CD4-positive, alpha-beta T cell (primary cell): ENCODE data around the gene UBIAD1. TPM values are rescaled to one million over a fixed set of nuclear protein-coding genes. Genes with fewer than 3 reads are reported as not detected.
"Not testable (repeated sequence)": the region's sequence is repeated elsewhere in the genome, so short reads cannot be mapped to it uniquely, and the experiment has no call there.

Source experiments
- ATAC-seq: fragments of 200-7000 bp; cut with Tn5 transposase; one replicate; pipeline ENCODE4 v1.10.0; 2022; ENCODE audit warnings: mild to moderate bottlenecking; ENCODE audit not compliant: poor library complexity
- CTCF ChIA-PET: fragments of 350-600 bp; sonication (Branson Sonifier 250); formaldehyde crosslinking; loops from one replicate; lab custom pipeline; 2021; ENCODE audit warnings: antibody characterized with exemption, inconsistent platforms; lab: Charles Lee
- POLR2A ChIA-PET: fragments of 350-600 bp; sonication (Branson Sonifier 250); formaldehyde crosslinking; loops from one replicate; lab custom pipeline; 2021; ENCODE audit warnings: antibody characterized with exemption, inconsistent platforms; lab: Charles Lee
- DNase-seq, 14 experiments: peaks; one replicate each; pipeline ENCODE4 v3.0.0-alpha.2; 2013 to 2020; ENCODE audit warnings: mixed read lengths in 2 of 14
- H3K27ac ChIP-seq, 2 donors: one replicate each; pipeline versions ENCODE4 v1.5.1 to v1.7.0; 2013; ENCODE audit warnings: low read length in 2 of 2, low read depth in 1 of 2, mild to moderate bottlenecking in 1 of 2
- H3K27me3 ChIP-seq, 2 experiments: 1 replicate in 1 of 2; 2 replicates in 1 of 2; pipeline versions ENCODE4 v1.6.1 to v1.7.0; 2013; ENCODE audit warnings: low read length in 2 of 2, control low read depth in 1 of 2, mild to moderate bottlenecking in 1 of 2, moderate library complexity in 1 of 2; ENCODE audit not compliant: insufficient read depth in 2 of 2, control insufficient read depth in 1 of 2
- H3K36me3 ChIP-seq: one replicate; pipeline ENCODE4 v1.6.1; 2013; ENCODE audit warnings: low read length, control low read depth; ENCODE audit not compliant: insufficient read depth
- H3K4me1 ChIP-seq: one replicate; pipeline ENCODE4 v1.6.1; 2013; ENCODE audit warnings: low read length, control low read depth; ENCODE audit not compliant: insufficient read depth
- H3K4me3 ChIP-seq: one replicate; pipeline ENCODE4 v1.5.1; 2013; ENCODE audit warnings: mild to moderate bottlenecking, low read length, moderate library complexity
- H3K9me3 ChIP-seq, 2 experiments: 1 replicate in 1 of 2; 2 replicates in 1 of 2; pipeline versions ENCODE4 v1.6.1 to v1.7.0; 2013; ENCODE audit warnings: low read length in 2 of 2, mild to moderate bottlenecking in 2 of 2, control low read depth in 1 of 2, moderate library complexity in 1 of 2; ENCODE audit not compliant: control insufficient read depth in 1 of 2, insufficient read depth in 1 of 2
- H3K27ac Mint-ChIP-seq: one replicate; pipeline ENCODE4 v1.8.0; 2020; ENCODE audit warnings: mixed read lengths
- H3K27me3 Mint-ChIP-seq: one replicate; pipeline ENCODE4 v1.8.0; 2021; ENCODE audit warnings: mixed read lengths
- H3K36me3 Mint-ChIP-seq: one replicate; pipeline ENCODE4 v1.8.0; 2021; ENCODE audit warnings: low read depth, mixed read lengths
- H3K4me1 Mint-ChIP-seq: one replicate; pipeline ENCODE4 v1.8.0; 2021; ENCODE audit warnings: low read depth, mixed read lengths
- H3K4me3 Mint-ChIP-seq: one replicate; pipeline ENCODE4 v1.8.0; 2020; ENCODE audit warnings: mild to moderate bottlenecking, mixed read lengths
- H3K9me3 Mint-ChIP-seq: one replicate; pipeline ENCODE4 v1.8.0; 2020; ENCODE audit warnings: mixed read lengths
- CTCF ChIP-seq: fragments of 200-600 bp; IDR thresholded peaks from one replicate; pipeline ENCODE4 v1.8.0; 2022; ENCODE audit warnings: antibody characterized with exemption, mild to moderate bottlenecking
- intact Hi-C, 2 experiments: fragments of 100-400 bp; cut with DNase I in 1 of 2; cut with micrococcal nuclease in 1 of 2; formaldehyde crosslinking; loops; one replicate each; pipeline versions ENCODE4 v1.15.1 to v1.9.0; 2023 to 2025; cut with DNase I, micrococcal nuclease
- total RNA-seq, 174 experiments: library from RNA in 2 of 174; stranded (reverse) in 2 of 174; gene quantifications; one replicate each; pipeline ENCODE4 v1.2.3 and lab custom pipeline; 2021 to 2026

UBIAD1 gene
- total RNA-seq, 2 experiments from 2014 or later = 19.2 to 19.3 TPM

- Histone ChIP-seq H3K27me3 (no peaks in the 10 kb centered on the region), H3K27ac (no peak overlapping the region), H3K9me3 (no peaks in the 10 kb centered on the region), H3K4me1 (peaks cover 52% of the 10 kb centered on the region), H3K36me3 (peaks cover 35% of the 10 kb centered on the region), H3K4me3 (no peak overlapping the region)
- ChIA-PET POLR2A (interaction anchor here (3.2 to 3.8 kb wide), 3 partner anchors 10 to 32 kb away, joined by 16 to 29 read pairs (median 18); partner anchors contain the start of gene MTOR), CTCF (no interaction called here)
- Mint-ChIP-seq H3K4me1 (peaks cover 70% of the 10 kb centered on the region), H3K4me3 (no peak overlapping the region), H3K9me3 (peaks cover 2% of the 10 kb centered on the region), H3K36me3 (peaks cover 66% of the 10 kb centered on the region), H3K27me3 (no peaks in the 10 kb centered on the region), H3K27ac (peak overlapping the region; percentile 76)
- intact Hi-C loops = no loop called here
- ATAC-seq (no peak), DNase-seq (no peak)
- no peak for TF ChIP-seq CTCF
These were observed 20.9 kb downstream of the UBIAD1 start for GRCh38 chr1:11293856-11294255.

- CTCF ChIA-PET = no interaction called here
These were observed 22.0 kb downstream of the UBIAD1 start for GRCh38 chr1:11294951-11295350.

GRCh38 chr1:11295905-11296304, 22.9 kb downstream of the UBIAD1 start:
- peak; percentile 43 for ATAC-seq
- ChIA-PET CTCF (interaction anchor here (0.6 to 1.3 kb wide), 4 partner anchors 14 to 54 kb away, joined by 3 to 5 read pairs (median 3); no protein-coding TSS in a partner anchor), POLR2A (interaction anchor here (1.0 to 3.8 kb wide), 7 partner anchors 12 to 423 kb away, joined by 3 to 29 read pairs (median 7); partner anchors contain the start of genes MTOR and UBIAD1)

More at GRCh38 chr1:11294951-11295350, 22.0 kb downstream of the UBIAD1 start:
- Mint-ChIP-seq H3K27ac (peak overlapping the region; percentile 76), H3K9me3 (peaks cover 2% of the 10 kb centered on the region), H3K27me3 (no peaks in the 10 kb centered on the region), H3K36me3 (peaks cover 55% of the 10 kb centered on the region), H3K4me1 (peaks cover 72% of the 10 kb centered on the region), H3K4me3 (peak overlapping the region; percentile 30)
- DNase-seq (peak in 1 of 14 experiments; percentile 44), ATAC-seq (peak; percentile 53)
- Histone ChIP-seq H3K9me3 (no peaks in the 10 kb centered on the region), H3K27me3 (no peaks in the 10 kb centered on the region), H3K36me3 (peaks cover 28% of the 10 kb centered on the region), H3K27ac (peak overlapping the region in 1 of 2 donors; percentile 22), H3K4me1 (peaks cover 56% of the 10 kb centered on the region), H3K4me3 (no peak overlapping the region)
- TF ChIP-seq CTCF = no peak
- POLR2A ChIA-PET = interaction anchor here (0.7 to 3.8 kb wide), 5 partner anchors 11 to 613 kb away, joined by 3 to 29 read pairs (median 16); partner anchors contain the start of gene MTOR
- intact Hi-C loops = no loop called here

GRCh38 chr1:11297774-11298173, 24.8 kb downstream of the UBIAD1 start:
- not testable (repeated sequence) for H3K4me3 Mint-ChIP-seq

More at GRCh38 chr1:11295905-11296304, 22.9 kb downstream of the UBIAD1 start:
- peaks cover 63% of the 10 kb centered on the region for H3K4me1 Mint-ChIP-seq
- Histone ChIP-seq H3K4me1 (peaks cover 50% of the 10 kb centered on the region), H3K9me3 (no peaks in the 10 kb centered on the region), H3K36me3 (peaks cover 22% of the 10 kb centered on the region), H3K4me3 (no peak overlapping the region), H3K27me3 (no peaks in the 10 kb centered on the region), H3K27ac (no peak overlapping the region)
- peak in 4 of 14 experiments; percentile 27 to 55 (median 40) for DNase-seq
- H3K27ac Mint-ChIP-seq = peak overlapping the region; percentile 76
- peaks cover 46% of the 10 kb centered on the region for H3K36me3 Mint-ChIP-seq
- intact Hi-C loops = loop anchor here (1.0 kb wide), 2 partner anchors 34 to 55 kb away; partner anchors contain the start of gene MTOR (in 1 of the 2)
- H3K4me3 Mint-ChIP-seq = no peak overlapping the region
- no peaks in the 10 kb centered on the region for H3K27me3 Mint-ChIP-seq
- H3K9me3 Mint-ChIP-seq = peaks cover 2% of the 10 kb centered on the region
- TF ChIP-seq CTCF = peak; percentile 56

More at GRCh38 chr1:11297774-11298173, 24.8 kb downstream of the UBIAD1 start:
- intact Hi-C loops, H3K9me3 Mint-ChIP-seq, H3K27me3 Mint-ChIP-seq, CTCF ChIA-PET, H3K9me3 ChIP-seq, H3K27ac ChIP-seq, DNase-seq, ATAC-seq, H3K27me3 ChIP-seq, H3K4me3 ChIP-seq: not testable (repeated sequence)
- H3K36me3 Mint-ChIP-seq = peaks cover 27% of the 10 kb centered on the region
- H3K27ac Mint-ChIP-seq = peak overlapping the region; percentile 76
- POLR2A ChIA-PET = interaction anchor here (3.8 kb wide), 1 partner anchor 36 kb away, joined by 18 read pairs; the partner anchor contains the start of gene MTOR
- Histone ChIP-seq H3K36me3 (peaks cover 18% of the 10 kb centered on the region), H3K4me1 (peaks cover 32% of the 10 kb centered on the region)
- H3K4me1 Mint-ChIP-seq = peaks cover 44% of the 10 kb centered on the region
